GM23338 (cell line): ENCODE data around the gene SDC3. TPM values are rescaled to one million over a fixed set of nuclear protein-coding genes. Genes with fewer than 3 reads are reported as not detected.

Experiments
- ATAC-seq: fragments of 200-7000 bp; cut with Tn5 transposase; 3 replicates; pipeline ENCODE4 v1.9.1; 2020
- DNase-seq: peaks from one replicate; pipeline ENCODE4 v3.0.0-alpha.2; 2015; ENCODE audit warnings: low spot score
- H2AFZ ChIP-seq: fragments of 200-600 bp; sonication (generic); 2 replicates; pipeline ENCODE4 v1.8.0; 2016; ENCODE audit warnings: antibody characterized with exemption, mild to moderate bottlenecking, moderate library complexity
- H3F3A ChIP-seq: fragments of 200-600 bp; sonication (generic); replicated peaks from 2 replicates; pipeline ENCODE4 v1.8.0; 2017; ENCODE audit warnings: antibody characterized with exemption, mixed run types, low read depth
- H3K27ac ChIP-seq: fragments of 200-600 bp; sonication (generic); 2 replicates; pipeline ENCODE4 v1.6.1; 2016; ENCODE audit warnings: low read depth
- H3K27me3 ChIP-seq: fragments of 200-600 bp; sonication (generic); 2 replicates; pipeline ENCODE4 v1.8.0; 2016; ENCODE audit warnings: mild to moderate bottlenecking, mixed run types, moderate library complexity; ENCODE audit not compliant: insufficient read depth
- H3K36me3 ChIP-seq: fragments of 200-600 bp; sonication (generic); 2 replicates; pipeline ENCODE4 v1.8.0; 2016; ENCODE audit warnings: mild to moderate bottlenecking; ENCODE audit not compliant: insufficient read depth
- H3K4me1 ChIP-seq: fragments of 200-600 bp; sonication (generic); 2 replicates; pipeline ENCODE4 v1.8.0; 2016; ENCODE audit warnings: mild to moderate bottlenecking, moderate library complexity; ENCODE audit not compliant: insufficient read depth
- H3K4me2 ChIP-seq: fragments of 200-600 bp; sonication (generic); 2 replicates; pipeline ENCODE4 v1.7.1; 2017; ENCODE audit warnings: mixed run types
- H3K4me3 ChIP-seq: fragments of 200-600 bp; sonication (generic); 2 replicates; pipeline ENCODE4 v1.6.1; 2016; ENCODE audit warnings: mixed run types
- H3K79me2 ChIP-seq: fragments of 200-600 bp; sonication (generic); replicated peaks from 2 replicates; pipeline ENCODE4 v1.8.0; 2017; ENCODE audit warnings: mild to moderate bottlenecking; ENCODE audit not compliant: insufficient read depth
- H3K9me2 ChIP-seq: fragments of 200-600 bp; sonication (generic); 2 replicates; pipeline ENCODE4 v1.8.0; 2017; ENCODE audit not compliant: insufficient read depth
- H4K20me1 ChIP-seq: fragments of 200-600 bp; sonication (generic); replicated peaks from 2 replicates; pipeline ENCODE4 v1.8.0; 2017; ENCODE audit warnings: mild to moderate bottlenecking; ENCODE audit not compliant: insufficient read depth
- H3K27ac Mint-ChIP-seq: 2 replicates; pipeline ENCODE4 v1.8.0; 2020; ENCODE audit warnings: inconsistent platforms, mild to moderate bottlenecking, moderate library complexity, mixed read lengths
- H3K27me3 Mint-ChIP-seq: 3 replicates; pipeline ENCODE4 v1.8.0; 2022; ENCODE audit warnings: low read depth, mild to moderate bottlenecking, moderate library complexity, mixed read lengths, inconsistent platforms; ENCODE audit not compliant: insufficient read depth, poor library complexity
- H3K36me3 Mint-ChIP-seq: 3 replicates; pipeline ENCODE4 v1.8.0; 2021; ENCODE audit warnings: low read depth, mild to moderate bottlenecking, inconsistent platforms, moderate library complexity, mixed read lengths
- H3K4me1 Mint-ChIP-seq: 3 replicates; pipeline ENCODE4 v1.8.0; 2020; ENCODE audit warnings: mild to moderate bottlenecking, inconsistent platforms, mixed read lengths
- H3K4me3 Mint-ChIP-seq: 3 replicates; pipeline ENCODE4 v1.8.0; 2021; ENCODE audit warnings: moderate library complexity, mild to moderate bottlenecking, inconsistent platforms, mixed read lengths
- H3K9me3 Mint-ChIP-seq: 3 replicates; pipeline ENCODE4 v1.8.0; 2020; ENCODE audit warnings: moderate library complexity, mild to moderate bottlenecking, inconsistent platforms, mixed read lengths
- CREB1 ChIP-seq: fragments of 250-450 bp; sonication (Bioruptor Pico); IDR thresholded peaks from 2 replicates; pipeline ENCODE4 v1.5.0; 2020; ENCODE audit warnings: low read depth, mild to moderate bottlenecking, moderate library complexity
- EZH2phosphoT487 ChIP-seq: fragments of 200-600 bp; sonication (generic); IDR thresholded peaks from one replicate; pipeline ENCODE4 v1.8.1; 2018; ENCODE audit warnings: antibody characterized with exemption; ENCODE audit not compliant: unreplicated experiment
- NANOG ChIP-seq: IDR thresholded peaks from 2 replicates; pipeline ENCODE4 v1.6.1; 2016; ENCODE audit warnings: antibody characterized with exemption, borderline replicate concordance
- POLR2AphosphoS5 ChIP-seq: IDR thresholded peaks from 2 replicates; pipeline ENCODE4 v1.6.1; 2016; ENCODE audit warnings: antibody characterized with exemption, low read depth
- ZNF114 ChIP-seq: fragments of 250-450 bp; sonication (Bioruptor Pico); IDR thresholded peaks from 2 replicates; pipeline ENCODE4 v1.5.0; 2020; ENCODE audit warnings: mild to moderate bottlenecking, moderate library complexity
- ZNF331 ChIP-seq: fragments of 250-450 bp; sonication (Bioruptor Pico); IDR thresholded peaks from 2 replicates; pipeline ENCODE4 v1.5.0; 2020; ENCODE audit warnings: low read depth, mild to moderate bottlenecking, moderate library complexity
- polyA plus RNA-seq: library from polyadenylated mRNA; unstranded; fragments of >200 nt; fragmentation: Nextera tagmentation; extraction: Ambion mirVana; gene quantifications from 2 replicates; pipeline ENCODE4 v1.2.1, GENCODE V29; 2016
- total RNA-seq: library from RNA; depleted of rRNA; stranded (reverse); fragments of >200 nt; shearing (Covaris generic); gene quantifications from 2 replicates; pipeline ENCODE4 v1.2.3, GENCODE V29; 2014
- TF ChIP-seq, protein P1 (sequence below): IDR thresholded peaks from 2 replicates; pipeline ENCODE4 v1.6.1; 2016; ENCODE audit warnings: antibody characterized with exemption
- TF ChIP-seq, protein P2 (sequence below), 2 experiments: fragments of 200-600 bp in 1 of 2; sonication (generic) in 1 of 2; conservative IDR thresholded peaks; 2 replicates each; pipeline versions ENCODE4 v1.5.1 to v1.6.1; 2016 to 2017; ENCODE audit warnings: antibody characterized with exemption in 2 of 2, low read depth in 2 of 2, mild to moderate bottlenecking in 2 of 2, moderate library complexity in 1 of 2
- TF ChIP-seq, protein P3 (sequence below): IDR thresholded peaks from one replicate; pipeline ENCODE4 v1.6.1; 2018; ENCODE audit warnings: antibody characterized with exemption; ENCODE audit not compliant: unreplicated experiment

The SDC3 gene
- total and polyA plus RNA-seq, 2 experiments from 2014 or later = 5.2 to 29.7 TPM

DNA sequence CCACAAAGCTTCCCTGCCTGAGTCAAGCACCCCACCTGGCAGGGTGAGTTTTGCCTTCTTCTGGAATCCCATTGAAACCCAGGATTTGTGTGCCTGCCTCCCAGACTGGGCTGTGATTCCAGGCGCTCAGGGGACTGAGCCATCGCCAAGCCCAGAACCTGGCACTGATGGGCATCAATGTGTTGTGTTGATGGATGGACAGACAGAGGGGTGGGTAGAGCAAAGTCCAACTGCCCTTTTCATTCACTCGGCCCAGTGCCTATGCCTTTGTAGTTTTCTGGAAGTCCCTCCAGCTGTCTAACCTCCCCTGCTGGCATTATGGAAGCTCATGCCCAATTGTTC is 85.0 kb downstream of the SDC3 start:
- 0 out of 2 replicates have a peak overlapping the region, but pooled peaks have one; percentile 79 for H3K27ac Mint-ChIP-seq
- no peaks in the 10 kb centered on the region for H3K36me3 Mint-ChIP-seq
- H3K4me3 Mint-ChIP-seq = peak overlapping the region; percentile 79
- H3K36me3 ChIP-seq = no peaks in the 10 kb centered on the region
- H3K9me2 ChIP-seq = no peaks in the 10 kb centered on the region
- peak overlapping the region; percentile 93 for H3K4me2 ChIP-seq
- H3F3A ChIP-seq = 0 out of 2 replicates have a peak, but pooled peaks cover 2% of the 10 kb centered on the region
- peaks cover 20% of the 10 kb centered on the region for H3K4me1 Mint-ChIP-seq
- DNase-seq (no peak), ATAC-seq (no peak)
- H2AFZ ChIP-seq = peak overlapping the region; percentile 94
- H3K79me2 ChIP-seq = no peaks in the 10 kb centered on the region
- H3K4me3 ChIP-seq = peak overlapping the region; percentile 74
- H3K9me3 Mint-ChIP-seq = no peaks in the 10 kb centered on the region
- peaks cover 21% of the 10 kb centered on the region for H3K27me3 Mint-ChIP-seq
- no peak overlapping the region for H3K27ac ChIP-seq
- peaks cover 19% of the 10 kb centered on the region for H3K4me1 ChIP-seq
- H3K27me3 ChIP-seq = 0 out of 2 replicates have a peak, but pooled peaks cover 4% of the 10 kb centered on the region
- no peaks in the 10 kb centered on the region for H4K20me1 ChIP-seq
- TF ChIP-seq ZNF114 (CRISPR knock-in tag) = no peak

DNA sequence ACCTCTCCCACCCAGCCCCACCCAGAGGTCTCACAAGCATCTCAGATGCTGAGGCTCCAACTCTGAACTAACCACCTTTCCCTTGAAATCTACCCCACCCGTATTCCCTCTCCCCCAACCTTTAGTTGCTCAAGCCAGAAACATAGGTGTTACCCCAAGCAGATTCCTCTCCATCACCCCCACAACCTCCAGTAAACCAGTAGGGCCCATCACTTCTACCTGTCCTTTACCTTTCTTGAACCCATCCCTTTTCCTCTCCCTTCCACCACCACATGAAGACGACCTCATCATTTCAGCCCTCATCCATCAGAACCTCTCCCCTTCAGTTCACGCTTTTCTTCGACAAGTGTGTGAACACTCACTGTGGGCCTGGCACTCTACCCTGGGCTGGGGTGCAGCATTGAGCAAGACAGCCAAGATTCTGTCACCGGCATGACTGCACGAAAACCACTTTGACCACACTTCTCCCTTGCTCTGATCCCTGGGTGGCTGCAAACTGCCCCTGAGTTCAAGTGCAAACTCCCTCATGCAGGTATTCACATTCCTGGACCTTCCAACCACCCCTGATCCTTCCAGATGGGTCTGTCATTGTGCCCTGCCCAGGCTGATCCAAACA is 85.5 kb downstream of the SDC3 start:
- no peak overlapping the region for H3K27ac ChIP-seq
- Mint-ChIP-seq H3K27ac (no peak overlapping the region), H3K27me3 (peaks cover 25% of the 10 kb centered on the region), H3K4me1 (peaks cover 24% of the 10 kb centered on the region), H3K9me3 (no peaks in the 10 kb centered on the region), H3K4me3 (no peak overlapping the region), H3K36me3 (no peaks in the 10 kb centered on the region)
- H3K9me2 ChIP-seq = no peaks in the 10 kb centered on the region
- H3K79me2 ChIP-seq = no peaks in the 10 kb centered on the region
- H3K36me3 ChIP-seq = no peaks in the 10 kb centered on the region
- H2AFZ ChIP-seq = no peak overlapping the region
- peaks cover 25% of the 10 kb centered on the region for H3K4me1 ChIP-seq
- H3K27me3 ChIP-seq = 0 out of 2 replicates have a peak, but pooled peaks cover 4% of the 10 kb centered on the region
- no peak overlapping the region for H3K4me3 ChIP-seq
- H3F3A ChIP-seq = 0 out of 2 replicates have a peak, but pooled peaks cover 2% of the 10 kb centered on the region
- H3K4me2 ChIP-seq = no peak overlapping the region; the same call in 1 of the 2 replicates
- DNase-seq = no peak
- ATAC-seq = no peak
- H4K20me1 ChIP-seq = no peaks in the 10 kb centered on the region
- TF ChIP-seq CREB1 = no peak
- TF ChIP-seq, protein P1, sequence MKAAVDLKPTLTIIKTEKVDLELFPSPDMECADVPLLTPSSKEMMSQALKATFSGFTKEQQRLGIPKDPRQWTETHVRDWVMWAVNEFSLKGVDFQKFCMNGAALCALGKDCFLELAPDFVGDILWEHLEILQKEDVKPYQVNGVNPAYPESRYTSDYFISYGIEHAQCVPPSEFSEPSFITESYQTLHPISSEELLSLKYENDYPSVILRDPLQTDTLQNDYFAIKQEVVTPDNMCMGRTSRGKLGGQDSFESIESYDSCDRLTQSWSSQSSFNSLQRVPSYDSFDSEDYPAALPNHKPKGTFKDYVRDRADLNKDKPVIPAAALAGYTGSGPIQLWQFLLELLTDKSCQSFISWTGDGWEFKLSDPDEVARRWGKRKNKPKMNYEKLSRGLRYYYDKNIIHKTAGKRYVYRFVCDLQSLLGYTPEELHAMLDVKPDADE = no peak
- no peak for TF ChIP-seq NANOG
- no peak for TF ChIP-seq ZNF331 (CRISPR knock-in tag)
- TF ChIP-seq POLR2AphosphoS5 = no peak
- TF ChIP-seq, protein P2, sequence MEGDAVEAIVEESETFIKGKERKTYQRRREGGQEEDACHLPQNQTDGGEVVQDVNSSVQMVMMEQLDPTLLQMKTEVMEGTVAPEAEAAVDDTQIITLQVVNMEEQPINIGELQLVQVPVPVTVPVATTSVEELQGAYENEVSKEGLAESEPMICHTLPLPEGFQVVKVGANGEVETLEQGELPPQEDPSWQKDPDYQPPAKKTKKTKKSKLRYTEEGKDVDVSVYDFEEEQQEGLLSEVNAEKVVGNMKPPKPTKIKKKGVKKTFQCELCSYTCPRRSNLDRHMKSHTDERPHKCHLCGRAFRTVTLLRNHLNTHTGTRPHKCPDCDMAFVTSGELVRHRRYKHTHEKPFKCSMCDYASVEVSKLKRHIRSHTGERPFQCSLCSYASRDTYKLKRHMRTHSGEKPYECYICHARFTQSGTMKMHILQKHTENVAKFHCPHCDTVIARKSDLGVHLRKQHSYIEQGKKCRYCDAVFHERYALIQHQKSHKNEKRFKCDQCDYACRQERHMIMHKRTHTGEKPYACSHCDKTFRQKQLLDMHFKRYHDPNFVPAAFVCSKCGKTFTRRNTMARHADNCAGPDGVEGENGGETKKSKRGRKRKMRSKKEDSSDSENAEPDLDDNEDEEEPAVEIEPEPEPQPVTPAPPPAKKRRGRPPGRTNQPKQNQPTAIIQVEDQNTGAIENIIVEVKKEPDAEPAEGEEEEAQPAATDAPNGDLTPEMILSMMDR (conservative IDR thresholded peaks at IDR 0.05; ENCODE audit: low read depth in 2 of 2) = no peak
- no peak for TF ChIP-seq EZH2phosphoT487
- TF ChIP-seq, protein P3, sequence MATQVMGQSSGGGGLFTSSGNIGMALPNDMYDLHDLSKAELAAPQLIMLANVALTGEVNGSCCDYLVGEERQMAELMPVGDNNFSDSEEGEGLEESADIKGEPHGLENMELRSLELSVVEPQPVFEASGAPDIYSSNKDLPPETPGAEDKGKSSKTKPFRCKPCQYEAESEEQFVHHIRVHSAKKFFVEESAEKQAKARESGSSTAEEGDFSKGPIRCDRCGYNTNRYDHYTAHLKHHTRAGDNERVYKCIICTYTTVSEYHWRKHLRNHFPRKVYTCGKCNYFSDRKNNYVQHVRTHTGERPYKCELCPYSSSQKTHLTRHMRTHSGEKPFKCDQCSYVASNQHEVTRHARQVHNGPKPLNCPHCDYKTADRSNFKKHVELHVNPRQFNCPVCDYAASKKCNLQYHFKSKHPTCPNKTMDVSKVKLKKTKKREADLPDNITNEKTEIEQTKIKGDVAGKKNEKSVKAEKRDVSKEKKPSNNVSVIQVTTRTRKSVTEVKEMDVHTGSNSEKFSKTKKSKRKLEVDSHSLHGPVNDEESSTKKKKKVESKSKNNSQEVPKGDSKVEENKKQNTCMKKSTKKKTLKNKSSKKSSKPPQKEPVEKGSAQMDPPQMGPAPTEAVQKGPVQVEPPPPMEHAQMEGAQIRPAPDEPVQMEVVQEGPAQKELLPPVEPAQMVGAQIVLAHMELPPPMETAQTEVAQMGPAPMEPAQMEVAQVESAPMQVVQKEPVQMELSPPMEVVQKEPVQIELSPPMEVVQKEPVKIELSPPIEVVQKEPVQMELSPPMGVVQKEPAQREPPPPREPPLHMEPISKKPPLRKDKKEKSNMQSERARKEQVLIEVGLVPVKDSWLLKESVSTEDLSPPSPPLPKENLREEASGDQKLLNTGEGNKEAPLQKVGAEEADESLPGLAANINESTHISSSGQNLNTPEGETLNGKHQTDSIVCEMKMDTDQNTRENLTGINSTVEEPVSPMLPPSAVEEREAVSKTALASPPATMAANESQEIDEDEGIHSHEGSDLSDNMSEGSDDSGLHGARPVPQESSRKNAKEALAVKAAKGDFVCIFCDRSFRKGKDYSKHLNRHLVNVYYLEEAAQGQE = no peak
